Stimulated activated CD4-positive, alpha-beta T cell treated with anti-CD3 and anti-CD28 coated beads, Interleukin-2, amount 100 ng/mL, for 4 hours (primary cell): ENCODE data around the gene CLCN3.
A peak's percentile ranks its signal among the peaks of the same experiment; 100 is the strongest.
"Not testable (repeated sequence)": the region's sequence is repeated elsewhere in the genome, so short reads cannot be mapped to it uniquely, and the experiment has no call there.

Source experiments
- DNase-seq: peaks from one replicate; pipeline ENCODE4 v3.0.0-alpha.2; 2020; ENCODE audit warnings: low read depth

Gene CLCN3

GRCh38 chr4:169707958-169708643 is 87.7 kb downstream of the CLCN3 start:
- no peak for DNase-seq

GRCh38 chr4:169715826-169716225 is 95.4 kb downstream of the CLCN3 start:
- no peak for DNase-seq

- no peak for DNase-seq
Measured at GRCh38 chr4:169716677-169717076, 96.3 kb downstream of the CLCN3 start.

- no peak for DNase-seq
Measured at GRCh38 chr4:169720529-169720928, 100.2 kb downstream of the CLCN3 start.

GRCh38 chr4:169723207-169723965 is 103.0 kb downstream of the CLCN3 start:
- no peak for DNase-seq

GRCh38 chr4:169724260-169724659 is 103.9 kb downstream of the CLCN3 start:
- no peak for DNase-seq

- DNase-seq, result no peak
Measured at GRCh38 chr4:169727616-169728015, 107.2 kb downstream of the CLCN3 start.

- DNase-seq, result no peak
Measured at GRCh38 chr4:169730564-169730963, 110.2 kb downstream of the CLCN3 start.

- DNase-seq, result not testable (repeated sequence)
Measured at GRCh38 chr4:169738604-169739003, 118.2 kb downstream of the CLCN3 start.

GRCh38 chr4:169741569-169741968 is 121.2 kb downstream of the CLCN3 start:
- DNase-seq, result no peak

GRCh38 chr4:169744601-169745000 is 124.2 kb downstream of the CLCN3 start:
- DNase-seq, result no peak

- DNase-seq, result no peak
Measured at GRCh38 chr4:169745291-169745690, 124.9 kb downstream of the CLCN3 start.

GRCh38 chr4:169756971-169757574 is 136.7 kb downstream of the CLCN3 start:
- DNase-seq, result no peak

GRCh38 chr4:169757575-169758184 is 137.3 kb downstream of the CLCN3 start, which contains the start of gene HPF1:
Gene HPF1 (minus strand): TSS chr4:169757944. CDS start chr4:169757877, 67 bp downstream.
- peak; percentile 92 for DNase-seq

- DNase-seq, result no peak
Measured at GRCh38 chr4:169758401-169758962, 138.1 kb downstream of the CLCN3 start.

GRCh38 chr4:169761846-169762245 is 141.5 kb downstream of the CLCN3 start:
- no peak for DNase-seq

GRCh38 chr4:169765835-169766234 is 145.5 kb downstream of the CLCN3 start:
- DNase-seq, result no peak

- no peak for DNase-seq
Measured at GRCh38 chr4:169766741-169767140, 146.4 kb downstream of the CLCN3 start.

GRCh38 chr4:169768385-169768784 is 148.0 kb downstream of the CLCN3 start:
- DNase-seq, result no peak

- no peak for DNase-seq
Measured at GRCh38 chr4:169770416-169770815, 150.0 kb downstream of the CLCN3 start.

GRCh38 chr4:169771556-169772080 is 151.2 kb downstream of the CLCN3 start:
- not testable (repeated sequence) for DNase-seq
